Mucosa of rectum (tissue), 2 donors: ENCODE data around the gene METRN.

Experiments
- H3K27ac ChIP-seq, 2 donors: one replicate each; pipeline ENCODE4 v1.7.0; 2013; ENCODE audit warnings: inconsistent platforms in 2 of 2, low read depth in 2 of 2, low read length in 2 of 2
- H3K27me3 ChIP-seq, 2 donors: one replicate each; pipeline ENCODE4 v1.7.0; 2013; ENCODE audit warnings: low read length in 2 of 2; ENCODE audit not compliant: control insufficient read depth in 2 of 2, insufficient read depth in 2 of 2
- H3K36me3 ChIP-seq, 2 donors: one replicate each; pipeline ENCODE4 v1.7.0; 2013; ENCODE audit warnings: low read length in 2 of 2; ENCODE audit not compliant: control insufficient read depth in 2 of 2, insufficient read depth in 2 of 2
- H3K4me1 ChIP-seq, 2 donors: one replicate each; pipeline ENCODE4 v1.7.0; 2013; ENCODE audit warnings: low read length in 2 of 2, mild to moderate bottlenecking in 1 of 2; ENCODE audit not compliant: control insufficient read depth in 2 of 2, insufficient read depth in 2 of 2
- H3K4me3 ChIP-seq, 2 donors: one replicate each; pipeline ENCODE4 v1.7.0; 2013; ENCODE audit warnings: low read length in 2 of 2
- H3K9ac ChIP-seq, 2 donors: one replicate each; pipeline ENCODE4 v1.7.0; 2013; ENCODE audit warnings: low read length in 2 of 2, low read depth in 1 of 2, mild to moderate bottlenecking in 1 of 2
- H3K9me3 ChIP-seq, 2 donors: one replicate each; pipeline ENCODE4 v1.7.0; 2013; ENCODE audit warnings: low read length in 2 of 2; ENCODE audit not compliant: control insufficient read depth in 2 of 2
- donor health status: healthy.
- donor health status: Normal muscosa, but diverticular disease.

The METRN gene

GRCh38 chr16:672371-672770 lies 42.5 kb upstream of the METRN start:
- Histone ChIP-seq H3K4me3 (no peak overlapping the region), H3K9ac (no peak overlapping the region), H3K36me3 (peaks cover 30 to 37% of the 10 kb centered on the region in 2 donors), H3K9me3 (no peaks in the 10 kb centered on the region), H3K4me1 (peaks cover 34 to 35% of the 10 kb centered on the region in 2 donors), H3K27ac (no peak overlapping the region), H3K27me3 (no peaks in the 10 kb centered on the region)

GRCh38 chr16:672851-673250 lies 42.1 kb upstream of the METRN start:
- peaks cover 30 to 37% of the 10 kb centered on the region in 2 donors for H3K36me3 ChIP-seq
- H3K4me1 ChIP-seq, result peaks cover 32 to 34% of the 10 kb centered on the region in 2 donors
- H3K9me3 ChIP-seq, result no peaks in the 10 kb centered on the region
- no peaks in the 10 kb centered on the region for H3K27me3 ChIP-seq
- no peak overlapping the region for H3K27ac ChIP-seq
- no peak overlapping the region for H3K4me3 ChIP-seq
- H3K9ac ChIP-seq, result no peak overlapping the region

- Histone ChIP-seq H3K4me1 (peaks cover 32 to 34% of the 10 kb centered on the region in 2 donors), H3K9me3 (no peaks in the 10 kb centered on the region), H3K36me3 (peaks cover 30 to 37% of the 10 kb centered on the region in 2 donors)
These were observed 41.4 kb upstream of the METRN start for GRCh38 chr16:673399-673991.

GRCh38 chr16:674214-674881 lies 40.6 kb upstream of the METRN start:
- Histone ChIP-seq H3K27ac (no peak overlapping the region), H3K4me1 (peaks cover 26 to 31% of the 10 kb centered on the region in 2 donors), H3K9me3 (no peaks in the 10 kb centered on the region), H3K4me3 (no peak overlapping the region), H3K9ac (no peak overlapping the region), H3K27me3 (no peaks in the 10 kb centered on the region), H3K36me3 (peaks cover 30 to 35% of the 10 kb centered on the region in 2 donors)

More at GRCh38 chr16:673399-673991, 41.4 kb upstream of the METRN start:
- Histone ChIP-seq H3K27me3 (no peaks in the 10 kb centered on the region), H3K4me3 (no peak overlapping the region), H3K27ac (no peak overlapping the region), H3K9ac (no peak overlapping the region)

- Histone ChIP-seq H3K4me3 (peak within 1 kb of the TSS; percentile 50 to 60), H3K27ac (no peak within 1 kb of the TSS), H3K9ac (peak within 1 kb of the TSS in 1 of 2 donors; percentile 63)
These were observed 39.7 kb upstream of the METRN start, which contains the start of gene RHBDL1 for GRCh38 chr16:674968-675883. Gene RHBDL1 (plus strand): TSS chr16:675671. CDS start chr16:675791, 120 bp downstream.

GRCh38 chr16:675884-676564 lies 38.9 kb upstream of the METRN start:
- Histone ChIP-seq H3K4me1 (peaks cover 31 to 36% of the 10 kb centered on the region in 2 donors), H3K36me3 (peaks cover 19 to 21% of the 10 kb centered on the region in 2 donors), H3K9me3 (no peaks in the 10 kb centered on the region), H3K27me3 (no peaks in the 10 kb centered on the region), H3K9ac (peak overlapping the region in 1 of 2 donors; percentile 63), H3K4me3 (peak overlapping the region; percentile 35 to 48), H3K27ac (no peak overlapping the region)

More at GRCh38 chr16:674968-675883, 39.7 kb upstream of the METRN start, which contains the start of gene RHBDL1:
- H3K36me3 ChIP-seq, result peaks cover 26 to 28% of the 10 kb centered on the region in 2 donors
- no peaks in the 10 kb centered on the region for H3K9me3 ChIP-seq
- peaks cover 28 to 34% of the 10 kb centered on the region in 2 donors for H3K4me1 ChIP-seq
- H3K27me3 ChIP-seq, result no peaks in the 10 kb centered on the region

GRCh38 chr16:676565-676902 lies 38.4 kb upstream of the METRN start:
- Histone ChIP-seq H3K4me1 (peaks cover 37 to 42% of the 10 kb centered on the region in 2 donors), H3K36me3 (peaks cover 17 to 18% of the 10 kb centered on the region in 2 donors), H3K27me3 (no peaks in the 10 kb centered on the region), H3K9ac (peak overlapping the region in 1 of 2 donors; percentile 63), H3K27ac (no peak overlapping the region), H3K9me3 (no peaks in the 10 kb centered on the region), H3K4me3 (no peak overlapping the region)

- Histone ChIP-seq H3K27me3 (no peaks in the 10 kb centered on the region), H3K9me3 (no peaks in the 10 kb centered on the region), H3K36me3 (peaks cover 19 to 22% of the 10 kb centered on the region in 2 donors), H3K4me3 (peak overlapping the region in 1 of 2 donors; percentile 34), H3K9ac (peak overlapping the region in 1 of 2 donors; percentile 63), H3K4me1 (peaks cover 40 to 45% of the 10 kb centered on the region in 2 donors), H3K27ac (peak overlapping the region; percentile 28 to 32)
These were observed 38.0 kb upstream of the METRN start for GRCh38 chr16:676913-677312.

GRCh38 chr16:677316-678190 lies 37.4 kb upstream of the METRN start:
- Histone ChIP-seq H3K9me3 (no peaks in the 10 kb centered on the region), H3K4me3 (peak overlapping the region in 1 of 2 donors; percentile 34), H3K27me3 (no peaks in the 10 kb centered on the region), H3K9ac (peak overlapping the region in 1 of 2 donors; percentile 63), H3K36me3 (peaks cover 21% of the 10 kb centered on the region in 2 donors), H3K27ac (peak overlapping the region; percentile 28 to 32), H3K4me1 (peaks cover 44 to 50% of the 10 kb centered on the region in 2 donors)
